Measurements from ENCODE around the gene NLGN1.

NLGN1 gene

DNA sequence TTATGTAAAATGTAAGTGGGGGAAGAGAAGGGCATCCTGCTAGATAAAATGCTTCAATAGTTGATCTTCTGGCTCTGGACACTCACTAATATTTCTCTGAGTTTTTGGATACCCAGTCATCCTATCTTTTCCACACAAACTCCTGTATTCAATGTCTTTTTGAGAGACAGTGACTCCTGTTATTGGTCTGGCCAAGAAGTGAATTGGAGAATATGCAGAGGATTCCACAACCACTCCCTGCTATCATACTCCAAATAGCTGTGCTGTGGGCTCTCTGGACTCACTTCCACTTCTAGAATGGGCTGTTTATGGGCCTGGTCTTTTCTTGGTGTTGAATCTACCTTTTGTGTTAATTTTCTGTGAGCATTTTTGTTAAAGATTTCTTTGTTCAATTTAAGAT is 376.8 kb downstream of the NLGN1 start:
- DNase-seq, result no peak
- in situ Hi-C loops (cut with HindIII; ENCODE audit: low pct_ligation_motif_present, low pct_unique_long_range_greater_than_20kb, low sequenced_read_pairs), result no loop called here

- no peak for DNase-seq
- in situ Hi-C loops (cut with HindIII; ENCODE audit: low pct_ligation_motif_present, low pct_unique_long_range_greater_than_20kb, low sequenced_read_pairs), result no loop called here
These were observed 380.7 kb downstream of the NLGN1 start for GRCh38 chr3:173778251-173778650.

- DNase-seq, result no peak
- in situ Hi-C loops (cut with HindIII; ENCODE audit: low pct_ligation_motif_present, low pct_unique_long_range_greater_than_20kb, low sequenced_read_pairs), result no loop called here
These were observed 382.5 kb downstream of the NLGN1 start for GRCh38 chr3:173780067-173780466.

GRCh38 chr3:173785004-173785403 is 387.5 kb downstream of the NLGN1 start:
- in situ Hi-C loops (cut with HindIII; ENCODE audit: low pct_ligation_motif_present, low pct_unique_long_range_greater_than_20kb, low sequenced_read_pairs), result no loop called here
- peak; percentile 35 for DNase-seq

DNA sequence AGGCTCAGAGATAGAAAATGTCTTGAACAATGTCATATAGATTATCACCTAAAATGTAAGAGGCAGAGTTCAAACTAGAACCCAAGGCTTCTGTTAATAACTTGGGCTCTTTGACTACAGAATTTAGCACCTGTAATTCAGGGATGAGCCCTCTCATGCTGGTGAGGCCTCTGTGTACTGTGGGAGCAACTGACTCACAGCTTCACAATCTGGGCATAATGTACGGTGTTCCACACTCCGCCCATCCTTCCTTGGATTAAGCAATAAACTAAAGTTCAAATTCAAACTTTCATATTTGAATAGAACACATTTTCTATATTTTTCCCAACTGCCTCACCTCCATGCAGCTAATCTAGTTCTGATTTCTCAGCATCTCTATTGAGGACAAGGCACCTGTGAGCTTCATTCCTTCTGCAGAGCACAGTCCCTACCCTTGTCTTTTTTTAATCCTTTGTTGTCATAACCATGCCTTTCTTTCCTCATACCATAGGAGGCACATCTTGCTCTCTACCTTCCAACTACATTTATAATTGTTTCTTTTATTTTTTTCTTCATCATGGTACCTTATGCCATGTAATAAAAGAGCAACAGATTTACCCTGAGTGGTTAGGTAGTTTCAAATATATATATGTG is 392.1 kb downstream of the NLGN1 start:
- no peak for DNase-seq
- in situ Hi-C loops (cut with HindIII; ENCODE audit: low pct_ligation_motif_present, low pct_unique_long_range_greater_than_20kb, low sequenced_read_pairs), result no loop called here

- DNase-seq, result no peak
- in situ Hi-C loops (cut with HindIII; ENCODE audit: low pct_ligation_motif_present, low pct_unique_long_range_greater_than_20kb, low sequenced_read_pairs), result no loop called here
These were observed 396.4 kb downstream of the NLGN1 start for GRCh38 chr3:173793963-173794362.

DNA sequence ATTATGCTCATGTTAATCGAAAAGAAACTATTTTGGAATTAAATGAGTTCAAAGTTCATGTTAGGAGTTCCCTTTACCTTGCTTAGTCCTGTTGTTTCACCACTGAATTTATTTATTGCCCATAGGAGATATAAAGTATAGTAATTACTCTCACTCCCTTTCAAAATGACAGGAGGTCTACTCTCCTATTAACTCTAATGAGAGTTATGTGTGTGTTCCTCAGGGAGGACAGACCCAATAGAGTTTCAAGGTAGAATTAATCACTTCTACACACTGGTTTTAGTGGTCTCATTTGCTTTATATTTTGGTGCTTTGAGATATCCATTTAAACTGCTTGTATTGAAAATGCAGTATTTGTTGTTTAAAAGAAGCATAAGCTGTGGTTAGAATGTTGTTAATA is 398.9 kb downstream of the NLGN1 start:
- in situ Hi-C loops (cut with HindIII; ENCODE audit: low pct_ligation_motif_present, low pct_unique_long_range_greater_than_20kb, low sequenced_read_pairs), result no loop called here
- no peak for DNase-seq

DNA sequence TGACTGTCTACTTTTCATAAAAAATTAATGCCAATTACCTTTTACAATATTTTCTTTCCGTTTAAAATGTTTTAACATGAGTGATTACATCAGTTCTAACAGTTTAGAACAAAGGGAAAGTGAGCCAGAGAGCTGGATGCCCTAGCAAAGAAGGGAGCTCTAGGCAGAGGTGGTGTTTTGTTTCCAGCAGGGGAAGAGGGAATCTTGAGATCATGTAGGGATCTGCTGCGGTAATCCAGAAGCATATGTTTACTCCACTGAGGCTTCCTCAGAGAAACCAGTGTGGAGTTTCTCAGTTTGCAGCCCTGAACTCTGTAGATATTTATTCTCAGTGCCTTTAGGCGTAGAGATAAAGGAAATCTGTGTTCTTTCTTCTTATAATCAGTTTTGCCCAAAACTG is 399.3 kb downstream of the NLGN1 start:
- in situ Hi-C loops (cut with HindIII; ENCODE audit: low pct_ligation_motif_present, low pct_unique_long_range_greater_than_20kb, low sequenced_read_pairs), result no loop called here
- no peak for DNase-seq

- no peak for DNase-seq
- in situ Hi-C loops (cut with HindIII; ENCODE audit: low pct_ligation_motif_present, low pct_unique_long_range_greater_than_20kb, low sequenced_read_pairs), result no loop called here
These were observed 401.7 kb downstream of the NLGN1 start for GRCh38 chr3:173799060-173799816.

DNA sequence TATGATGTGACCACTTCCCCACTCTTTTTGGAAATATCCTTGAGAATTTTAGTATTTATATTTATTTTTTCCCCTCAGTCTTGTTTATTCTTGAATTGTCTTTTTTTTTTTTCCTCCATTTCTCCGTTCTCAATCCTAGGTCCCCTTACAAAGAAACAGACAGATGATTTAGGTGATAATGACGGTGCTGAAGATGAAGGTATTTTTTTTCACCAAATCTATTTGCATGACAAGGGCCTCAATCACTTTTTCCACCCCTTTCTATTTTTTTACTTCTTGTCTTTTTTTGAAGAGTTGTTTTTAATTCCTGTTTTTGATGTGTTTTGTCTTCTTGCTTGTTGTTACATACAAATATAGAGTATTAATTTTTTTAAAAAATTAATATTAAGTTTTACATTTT is 402.6 kb downstream of the NLGN1 start:
- in situ Hi-C loops (cut with HindIII; ENCODE audit: low pct_ligation_motif_present, low pct_unique_long_range_greater_than_20kb, low sequenced_read_pairs), result no loop called here
- no peak for DNase-seq

GRCh38 chr3:173814809-173815208 is 417.3 kb downstream of the NLGN1 start:
- in situ Hi-C loops (cut with HindIII; ENCODE audit: low pct_ligation_motif_present, low pct_unique_long_range_greater_than_20kb, low sequenced_read_pairs), result no loop called here
- DNase-seq, result no peak

- no peak for DNase-seq
- in situ Hi-C loops (cut with HindIII; ENCODE audit: low pct_ligation_motif_present, low pct_unique_long_range_greater_than_20kb, low sequenced_read_pairs), result no loop called here
These were observed 421.8 kb downstream of the NLGN1 start for GRCh38 chr3:173819368-173819767.

DNA sequence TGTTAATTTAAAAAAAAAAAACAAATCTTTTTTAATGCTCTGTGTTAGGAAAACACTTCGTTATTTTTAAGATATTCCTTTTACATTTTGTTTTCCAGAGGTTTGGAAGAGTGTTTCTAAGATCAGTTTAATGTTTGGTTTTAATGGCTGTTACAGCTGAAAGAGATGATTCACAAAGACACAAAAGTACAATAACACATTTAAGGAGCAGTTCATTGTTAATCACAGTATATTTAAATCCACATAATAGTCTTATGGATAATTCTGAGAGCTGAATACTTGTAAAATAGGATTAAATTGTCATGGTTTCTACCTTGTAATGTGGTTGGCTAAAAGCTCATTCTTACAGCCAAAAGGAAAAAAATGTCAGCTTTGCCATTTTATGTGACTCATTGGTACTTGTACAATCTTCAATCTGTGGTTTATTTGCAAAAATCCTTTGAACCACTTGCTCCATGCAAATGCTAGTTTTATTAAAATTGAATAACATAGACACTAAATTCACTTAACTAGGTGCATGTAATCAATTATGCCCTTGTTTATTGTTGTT is 426.4 kb downstream of the NLGN1 start:
- in situ Hi-C loops (cut with HindIII; ENCODE audit: low pct_ligation_motif_present, low pct_unique_long_range_greater_than_20kb, low sequenced_read_pairs), result no loop called here

DNA sequence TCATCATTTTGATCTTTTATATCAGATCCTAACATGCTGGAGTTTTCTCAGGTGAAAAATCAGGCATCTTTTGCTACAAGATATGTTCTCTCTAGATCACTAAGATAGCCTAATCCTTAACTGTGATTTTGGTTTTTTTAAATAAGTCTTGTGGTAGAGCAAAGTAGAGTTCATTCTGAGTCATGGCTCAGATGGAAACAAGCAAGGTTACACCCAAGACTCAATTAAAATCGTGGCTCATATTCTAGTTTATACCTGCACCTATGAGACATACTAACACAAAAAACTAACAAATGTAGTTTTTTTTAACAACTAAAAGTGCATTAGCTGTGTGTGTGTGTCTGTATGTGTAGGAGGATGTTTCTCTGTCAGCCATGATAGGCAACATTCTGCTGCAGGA is 428.2 kb downstream of the NLGN1 start:
- in situ Hi-C loops (cut with HindIII; ENCODE audit: low pct_ligation_motif_present, low pct_unique_long_range_greater_than_20kb, low sequenced_read_pairs), result no loop called here

More for the DNA sequence above, 426.4 kb downstream of the NLGN1 start:
- peak; percentile 33 for DNase-seq

GRCh38 chr3:173826416-173826815 is 428.9 kb downstream of the NLGN1 start:
- DNase-seq, result peak; percentile 34

More for the DNA sequence above, 428.2 kb downstream of the NLGN1 start:
- DNase-seq, result peak; percentile 20

GRCh38 chr3:173826901-173827609 is 429.5 kb downstream of the NLGN1 start:
- in situ Hi-C loops (cut with HindIII; ENCODE audit: low pct_ligation_motif_present, low pct_unique_long_range_greater_than_20kb, low sequenced_read_pairs), result no loop called here
- peak; percentile 6 for DNase-seq

More at GRCh38 chr3:173826416-173826815, 428.9 kb downstream of the NLGN1 start:
- in situ Hi-C loops (cut with HindIII; ENCODE audit: low pct_ligation_motif_present, low pct_unique_long_range_greater_than_20kb, low sequenced_read_pairs), result no loop called here

DNA sequence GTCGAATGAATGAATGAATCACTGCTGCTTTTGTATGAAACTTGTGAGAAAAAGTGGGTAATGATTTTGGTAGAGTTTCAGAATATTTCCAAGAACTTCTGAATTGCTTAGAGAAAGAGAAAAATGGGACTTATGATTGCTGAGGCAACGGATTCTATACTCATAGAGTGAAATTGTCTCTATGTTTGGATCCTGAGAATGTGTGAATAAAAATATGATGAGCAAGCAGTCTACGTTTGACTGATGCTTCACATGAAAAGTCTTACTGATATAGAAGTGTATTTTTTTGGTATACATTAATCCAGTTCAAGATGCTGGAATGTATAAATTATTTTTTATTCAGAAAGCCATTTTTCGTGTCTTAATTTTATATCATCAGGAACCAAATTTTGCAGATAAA is 441.1 kb downstream of the NLGN1 start:
- no peak for DNase-seq
- in situ Hi-C loops (cut with HindIII; ENCODE audit: low pct_ligation_motif_present, low pct_unique_long_range_greater_than_20kb, low sequenced_read_pairs), result no loop called here

- no peak for DNase-seq
- in situ Hi-C loops (cut with HindIII; ENCODE audit: low pct_ligation_motif_present, low pct_unique_long_range_greater_than_20kb, low sequenced_read_pairs), result no loop called here
These were observed 442.3 kb downstream of the NLGN1 start for GRCh38 chr3:173839859-173840258.

GRCh38 chr3:173841334-173841733 is 443.8 kb downstream of the NLGN1 start:
- in situ Hi-C loops (cut with HindIII; ENCODE audit: low pct_ligation_motif_present, low pct_unique_long_range_greater_than_20kb, low sequenced_read_pairs), result no loop called here
- DNase-seq, result no peak
